GM12878 (cell line): ENCODE measurements around the gene MEGF6. TPM values are rescaled to one million over a fixed set of nuclear protein-coding genes. Genes with fewer than 3 reads are reported as not detected.

ENCODE experiments used
- ATAC-seq: fragments of 200-7000 bp; cut with Tn5 transposase; 3 replicates; pipeline ENCODE4 v1.9.1; 2020; ENCODE audit warnings: mild to moderate bottlenecking, moderate library complexity
- BruUV-seq: library from RNA; stranded (reverse); fragments of 400-500 nt; replicated peaks from 2 replicates; lab custom pipeline; 2021; lab: Mats Ljungman, UMichigan
- CTCF ChIA-PET: fragments of 300-600 bp; sonication (Branson Sonifier 250); formaldehyde crosslinking; extraction: SDS; loops from one replicate; lab custom pipeline; 2021; ENCODE audit warnings: inconsistent platforms; lab: Yijun Ruan, JAX
- POLR2A ChIA-PET: fragments of 350-600 bp; formaldehyde crosslinking; extraction: SDS; loops from one replicate; lab custom pipeline; 2021; ENCODE audit warnings: inconsistent platforms; lab: Charles Lee
- RAD21 ChIA-PET: fragments of 300-600 bp; sonication (Branson Sonifier 250); formaldehyde crosslinking; loops from one replicate; lab custom pipeline; 2023; ENCODE audit warnings: antibody characterized with exemption; ENCODE audit not compliant: unreplicated experiment; lab: Charles Lee
- SMC1A ChIA-PET: fragments of 300-600 bp; sonication (Branson Sonifier 250); formaldehyde crosslinking; loops from one replicate; lab custom pipeline; 2023; ENCODE audit not compliant: unreplicated experiment, uncharacterized antibody; lab: Charles Lee
- DNase-seq: peaks from one replicate; pipeline ENCODE4 v3.0.0-alpha.2; 2011; ENCODE audit warnings: low read depth, low spot score
- FAIRE-seq: peaks from 3 replicates; lab custom pipeline; 2011; peaks lifted over from hg19 to GRCh38; lab: Jason Lieb, UNC
- H2AFZ ChIP-seq: 2 replicates; pipeline ENCODE4 v1.6.0; 2011; ENCODE audit warnings: low read depth, low read length, control low read depth; ENCODE audit not compliant: control insufficient read depth
- H3K27ac ChIP-seq: 2 replicates; pipeline ENCODE4 v1.5.1; 2011; ENCODE audit warnings: control low read depth; ENCODE audit not compliant: control insufficient read depth, insufficient read depth
- H3K27me3 ChIP-seq, 2 experiments: replicated peaks in 1 of 2; 2 replicates each; pipeline versions ENCODE4 v1.6.0 to v1.6.1; 2011; ENCODE audit warnings: low read length in 1 of 2; ENCODE audit not compliant: control insufficient read depth in 2 of 2, insufficient read depth in 2 of 2
- H3K36me3 ChIP-seq, 2 experiments: 2 replicates each; pipeline ENCODE4 v1.5.1; 2011; ENCODE audit warnings: low read length in 1 of 2; ENCODE audit not compliant: control insufficient read depth in 2 of 2, insufficient read depth in 2 of 2
- H3K4me1 ChIP-seq: 2 replicates; pipeline ENCODE4 v1.6.1; 2011; ENCODE audit warnings: mild to moderate bottlenecking, low read length, moderate library complexity, mixed read lengths; ENCODE audit not compliant: control insufficient read depth, insufficient read depth
- H3K4me2 ChIP-seq: 2 replicates; pipeline ENCODE4 v1.6.0; 2011; ENCODE audit warnings: control low read depth; ENCODE audit not compliant: control insufficient read depth, insufficient read depth
- H3K4me3 ChIP-seq: fragments of 200-600 bp; sonication (generic); 2 replicates; pipeline ENCODE4 v1.5.1; 2016
- H3K79me2 ChIP-seq: 2 replicates; pipeline ENCODE4 v1.6.0; 2011; ENCODE audit warnings: low read length; ENCODE audit not compliant: control insufficient read depth, insufficient read depth
- H3K9ac ChIP-seq: 2 replicates; pipeline ENCODE4 v1.8.0; 2011; ENCODE audit warnings: low read length, control low read depth, mixed read lengths; ENCODE audit not compliant: control insufficient read depth, insufficient read depth
- H3K9me3 ChIP-seq: replicated peaks from 3 replicates; pipeline ENCODE4 v1.5.1; 2011; ENCODE audit warnings: mild to moderate bottlenecking, low read length; ENCODE audit not compliant: control insufficient read depth, insufficient read depth
- H4K20me1 ChIP-seq: 2 replicates; pipeline ENCODE4 v1.6.0; 2011; ENCODE audit not compliant: control insufficient read depth, insufficient read depth
- CBX5 ChIP-seq: sonication (generic); IDR thresholded peaks from 2 replicates; pipeline ENCODE4 v1.6.1; 2016; ENCODE audit warnings: low read depth, moderate library complexity, mild to moderate bottlenecking, inconsistent platforms
- CREM ChIP-seq: IDR thresholded peaks from 2 replicates; pipeline ENCODE4 v1.6.1; 2014; ENCODE audit warnings: antibody characterized with exemption, low read depth
- IKZF2 ChIP-seq, 2 experiments: fragments of 450-650 bp; IDR thresholded peaks; 2 replicates each; pipeline ENCODE4 v1.6.1; 2017; ENCODE audit warnings: mild to moderate bottlenecking in 2 of 2, moderate library complexity in 2 of 2
- JUND ChIP-seq: IDR thresholded peaks from 2 replicates; pipeline ENCODE4 v1.6.1; 2012; ENCODE audit warnings: low read depth, mild to moderate bottlenecking, low read length, improper control_type of control experiment, moderate library complexity
- MTA3 ChIP-seq: IDR thresholded peaks from 2 replicates; pipeline ENCODE4 v1.6.1; 2012; ENCODE audit warnings: low read length, inconsistent platforms, borderline replicate concordance
- SIX5 ChIP-seq: IDR thresholded peaks from 2 replicates; pipeline ENCODE4 v1.6.1; 2011; ENCODE audit warnings: mild to moderate bottlenecking, low read depth, low read length, moderate library complexity; ENCODE audit not compliant: severe bottlenecking
- SMC3 ChIP-seq: IDR thresholded peaks from 2 replicates; pipeline ENCODE4 v1.6.1; 2011; ENCODE audit warnings: low read length, improper control_type of control experiment, borderline replicate concordance
- SREBF2 ChIP-seq: IDR thresholded peaks from 2 replicates; pipeline ENCODE4 v1.6.1; 2012; ENCODE audit warnings: mild to moderate bottlenecking, low read length
- STAT3 ChIP-seq: IDR thresholded peaks from 2 replicates; pipeline ENCODE4 v1.6.1; 2011; ENCODE audit warnings: low read depth, low read length, improper control_type of control experiment
- TBL1XR1 ChIP-seq: IDR thresholded peaks from 2 replicates; pipeline ENCODE4 v1.6.1; 2012; ENCODE audit warnings: low read depth, low read length, improper control_type of control experiment
- TCF7 ChIP-seq: IDR thresholded peaks from 2 replicates; pipeline ENCODE4 v1.6.1; 2014; ENCODE audit warnings: antibody characterized with exemption, borderline replicate concordance
- USF2 ChIP-seq: IDR thresholded peaks from 2 replicates; pipeline ENCODE4 v1.6.1; 2011; ENCODE audit warnings: low read depth, low read length, improper control_type of control experiment, borderline replicate concordance
- WRNIP1 ChIP-seq: IDR thresholded peaks from 2 replicates; pipeline ENCODE4 v1.6.1; 2011; ENCODE audit warnings: low read depth, low read length, improper control_type of control experiment, borderline replicate concordance
- ZBTB33 ChIP-seq: fragments of 450-650 bp; IDR thresholded peaks from 2 replicates; pipeline ENCODE4 v1.6.1; 2017; ENCODE audit warnings: mild to moderate bottlenecking
- ZNF207 ChIP-seq: fragments of 450-650 bp; IDR thresholded peaks from 2 replicates; pipeline ENCODE4 v1.6.1; 2014; ENCODE audit warnings: antibody characterized with exemption, mild to moderate bottlenecking, borderline replicate concordance
- WGBS: methylation state at CpG from one replicate; pipeline ENCODE4 v1.1.6; 2016; ENCODE audit warnings: low lambda C conversion rate; ENCODE audit not compliant: insufficient replicate concordance, insufficient coverage; ENCODE audit errors: missing lambda C conversion rate; 5-methylcytosine and 5-hydroxymethylcytosine counted together
- in situ Hi-C: fragments of 300-500 bp; cut with MboI; formaldehyde crosslinking; loops from 9 replicates; pipeline ENCODE4 v1.14.3; 2018; ENCODE audit warnings: mixed read lengths
- intact Hi-C: fragments of 100-400 bp; cut with micrococcal nuclease; formaldehyde crosslinking; loops from one replicate; pipeline ENCODE4 v1.14.2; 2022; ENCODE audit not compliant: unreplicated experiment
- polyA plus RNA-seq, 11 experiments: library from polyadenylated mRNA; depleted of rRNA in 4 of 11; unstranded in 6 of 11; stranded (reverse) in 5 of 11; fragments of >200 nt; fragmentation: Nextera tagmentation in 4 of 11; fragmentation: Illumina TruSeq in 1 of 11; extraction: Ambion mirVana in 4 of 11; extraction: Trizol in 1 of 11; gene quantifications; 1 replicate in 1 of 11; 2 replicates in 10 of 11; pipeline versions ENCODE4 v1.2.1 to v1.2.3, GENCODE V29; 2011 to 2016; ENCODE audit warnings: inconsistent platforms in 2 of 11, missing spikeins in 2 of 11, low read depth in 1 of 11
- total RNA-seq, 4 experiments: library from RNA; depleted of rRNA in 3 of 4; stranded (reverse); fragments of >200 nt in 3 of 4; fragmentation: Illumina TruSeq in 1 of 4; extraction: Trizol in 1 of 4; gene quantifications; 2 replicates each; pipeline versions ENCODE4 v1.2.1 to v1.2.3, GENCODE V29; 2013 to 2021

MEGF6 gene
- total and polyA plus RNA-seq, 10 of the 15 experiments (the other 5 are each of a cell fraction or from before 2014, with no cell fraction given) = 0.03 to 0.41 TPM; not detected in 8

- H3K4me1 ChIP-seq = 0 out of 2 replicates have a peak, but pooled peaks cover 4% of the 10 kb centered on the region
- H3K4me3 ChIP-seq = no peak overlapping the region
- no peaks in the 10 kb centered on the region for H3K9me3 ChIP-seq
- intact Hi-C loops = no loop called here
- RAD21 ChIA-PET = no interaction called here
- no peak for ATAC-seq
- SMC1A ChIA-PET = no interaction called here
- H3K27me3 ChIP-seq = no peaks in the 10 kb centered on the region; a peak in 1 of 4 replicates
- POLR2A ChIA-PET = no interaction called here
- H2AFZ ChIP-seq = no peak overlapping the region
- 39% methylated on average over 10 of the region's 10 CpGs for WGBS
- no peak for FAIRE-seq
- H3K27ac ChIP-seq = no peak overlapping the region
- no peaks in the 10 kb centered on the region for H3K36me3 ChIP-seq
- DNase-seq = no peak
- no peak overlapping the region for H3K9ac ChIP-seq
- in situ Hi-C loops = no loop called here
- no peaks in the 10 kb centered on the region for H4K20me1 ChIP-seq
- CTCF ChIA-PET = no interaction called here
- BruUV-seq = no TSS peak
- H3K4me2 ChIP-seq = no peak overlapping the region
- H3K79me2 ChIP-seq = no peaks in the 10 kb centered on the region
- TF ChIP-seq SREBF2 (no peak), CBX5 (no peak), JUND (no peak), TBL1XR1 (no peak), ZNF207 (no peak), SMC3 (no peak), USF2 (no peak), CREM (no peak), ZBTB33 (no peak), WRNIP1 (no peak), TCF7 (no peak), MTA3 (no peak), IKZF2 (IDR thresholded peaks at IDR 0.05) (no peak), STAT3 (no peak), SIX5 (no peak)
- TF ChIP-seq, all 136 proteins: peak for 0
Measured at GRCh38 chr1:3600354-3600753, 11.0 kb downstream of the MEGF6 start.
